IPS-15b (cell line): ENCODE measurements around the gene HPD.
"Not testable (repeated sequence)": the region's sequence is repeated elsewhere in the genome, so short reads cannot be mapped to it uniquely, and the experiment has no call there.

ENCODE experiments used
- H3K27me3 ChIP-seq: one replicate; pipeline ENCODE4 v1.6.1; 2013; ENCODE audit warnings: low read length; ENCODE audit not compliant: control insufficient read depth, insufficient read depth
- H3K36me3 ChIP-seq: one replicate; pipeline ENCODE4 v1.6.1; 2013; ENCODE audit warnings: low read length; ENCODE audit not compliant: control insufficient read depth, insufficient read depth
- H3K4me1 ChIP-seq: one replicate; pipeline ENCODE4 v1.6.1; 2013; ENCODE audit warnings: mild to moderate bottlenecking, low read length; ENCODE audit not compliant: control insufficient read depth, insufficient read depth
- H3K4me3 ChIP-seq: one replicate; pipeline ENCODE4 v1.5.1; 2013; ENCODE audit warnings: low read depth, low read length
- H3K9ac ChIP-seq: one replicate; pipeline ENCODE4 v1.6.1; 2013; ENCODE audit warnings: low read depth, mild to moderate bottlenecking, low read length
- H3K9me3 ChIP-seq: one replicate; pipeline ENCODE4 v1.6.1; 2013; ENCODE audit warnings: mild to moderate bottlenecking, low read length; ENCODE audit not compliant: control insufficient read depth, insufficient read depth

HPD gene

DNA sequence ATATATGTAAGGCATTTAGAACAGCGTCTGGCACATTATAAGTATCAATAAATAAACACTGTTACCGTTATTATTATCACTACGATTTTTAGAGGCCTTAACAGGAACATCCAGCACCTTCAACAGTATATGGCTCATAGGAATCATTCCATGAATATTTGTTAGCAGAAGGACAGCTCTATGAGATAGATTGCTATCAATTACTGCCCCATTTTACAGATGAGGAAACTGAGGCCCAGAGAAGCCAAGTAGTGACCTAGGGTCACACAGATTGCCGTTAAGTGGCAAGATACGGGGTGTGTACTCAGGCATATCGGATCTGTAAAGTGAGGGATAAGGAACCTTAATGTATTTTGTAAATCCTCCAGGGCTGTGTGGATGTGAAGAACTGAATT is 29.4 kb upstream of the HPD start:
- H3K27me3 ChIP-seq: no peaks in the 10 kb centered on the region
- H3K36me3 ChIP-seq: no peaks in the 10 kb centered on the region
- peak overlapping the region; percentile 81 for H3K4me3 ChIP-seq
- no peaks in the 10 kb centered on the region for H3K9me3 ChIP-seq
- no peak overlapping the region for H3K9ac ChIP-seq
- peaks cover 11% of the 10 kb centered on the region for H3K4me1 ChIP-seq

GRCh38 chr12:121885129-121885528 is 26.5 kb upstream of the HPD start:
- not testable (repeated sequence) for H3K4me3 ChIP-seq, H3K9me3 ChIP-seq, H3K36me3 ChIP-seq, H3K9ac ChIP-seq, H3K27me3 ChIP-seq
- peaks cover 11% of the 10 kb centered on the region for H3K4me1 ChIP-seq

DNA sequence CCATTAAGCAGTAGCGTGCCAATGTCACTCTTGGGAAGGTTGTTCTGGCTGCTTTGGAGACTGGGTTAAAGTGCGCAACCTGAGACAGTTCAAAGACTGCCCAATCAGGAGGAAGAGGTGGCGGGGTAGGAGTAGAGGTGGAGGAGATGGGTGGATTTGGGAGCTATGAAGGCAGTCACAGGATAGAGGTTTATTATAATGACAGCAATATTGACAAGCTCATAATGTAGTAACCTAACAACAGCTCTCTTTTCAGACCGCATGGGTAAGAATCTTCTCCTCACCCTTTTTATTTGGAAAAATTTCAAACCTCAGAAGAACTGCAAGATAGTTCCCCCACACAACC is 24.6 kb upstream of the HPD start:
- Histone ChIP-seq H3K4me3 (no peak overlapping the region), H3K27me3 (no peaks in the 10 kb centered on the region), H3K9me3 (no peaks in the 10 kb centered on the region), H3K9ac (no peak overlapping the region), H3K4me1 (peaks cover 6% of the 10 kb centered on the region), H3K36me3 (no peaks in the 10 kb centered on the region)

DNA sequence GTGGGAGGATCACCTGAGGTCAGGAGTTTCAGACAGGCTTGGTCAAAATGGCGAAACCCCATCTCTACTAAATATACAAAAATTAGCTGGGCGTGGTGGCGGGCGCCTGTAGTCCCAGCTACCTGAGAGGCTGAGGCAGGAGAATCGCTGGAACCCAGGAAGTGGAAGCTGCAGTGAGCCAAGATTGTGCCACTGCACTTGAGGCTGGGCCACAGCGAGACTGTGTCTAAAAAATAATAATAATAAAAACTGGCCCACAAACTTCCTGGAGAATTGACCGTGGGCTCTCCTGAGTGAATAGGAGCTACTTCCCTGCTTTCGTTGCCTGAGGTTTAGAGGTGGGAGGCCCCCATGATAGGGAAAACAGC is 17.4 kb upstream of the HPD start:
- H3K4me3 ChIP-seq, H3K36me3 ChIP-seq, H3K27me3 ChIP-seq, H3K9ac ChIP-seq, H3K9me3 ChIP-seq, H3K4me1 ChIP-seq: not testable (repeated sequence)

DNA sequence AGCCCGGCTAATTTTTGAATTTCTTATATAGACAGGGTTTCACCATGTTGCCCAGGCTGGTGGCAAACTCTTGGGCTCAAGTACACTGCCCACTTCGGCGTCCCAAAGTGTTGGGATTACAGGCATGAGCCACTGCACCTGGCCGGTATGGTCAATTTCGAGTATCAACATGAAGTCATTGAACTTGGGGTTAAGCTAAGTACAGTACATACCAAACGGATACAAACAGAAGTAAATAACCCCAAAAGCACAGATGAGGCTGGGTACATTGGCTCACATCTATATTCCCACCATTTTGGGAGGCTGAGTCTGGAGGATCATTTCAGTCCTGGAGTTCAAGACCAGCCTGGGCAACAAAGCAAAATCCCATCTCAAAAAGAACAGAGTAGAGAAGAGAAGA is 16.9 kb upstream of the HPD start:
- no peaks in the 10 kb centered on the region for H3K9me3 ChIP-seq
- no peaks in the 10 kb centered on the region for H3K36me3 ChIP-seq
- H3K4me1 ChIP-seq: no peaks in the 10 kb centered on the region
- no peak overlapping the region for H3K9ac ChIP-seq
- no peak overlapping the region for H3K4me3 ChIP-seq
- no peaks in the 10 kb centered on the region for H3K27me3 ChIP-seq

DNA sequence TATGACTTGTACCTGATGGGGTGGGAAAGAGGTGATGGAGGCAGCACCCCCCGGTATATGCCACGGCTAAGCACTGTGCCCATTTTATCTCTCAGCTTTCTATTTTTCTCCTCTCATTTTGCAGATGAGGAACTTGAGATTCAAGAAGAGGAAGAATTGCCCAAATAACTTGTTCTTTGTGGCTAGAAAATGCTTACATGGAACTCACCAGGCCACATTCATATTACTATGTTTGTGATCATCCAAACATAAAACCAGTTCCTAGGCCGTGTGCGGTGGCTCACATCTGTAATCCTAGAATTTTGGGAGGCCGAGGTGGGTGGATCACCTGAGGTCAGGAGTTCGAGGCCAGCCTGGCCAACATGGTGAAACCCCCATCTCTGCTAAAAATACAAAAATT is 15.4 kb upstream of the HPD start:
- H3K9me3 ChIP-seq: no peaks in the 10 kb centered on the region
- H3K4me1 ChIP-seq: no peaks in the 10 kb centered on the region
- no peaks in the 10 kb centered on the region for H3K36me3 ChIP-seq
- no peak overlapping the region for H3K4me3 ChIP-seq
- no peaks in the 10 kb centered on the region for H3K27me3 ChIP-seq
- no peak overlapping the region for H3K9ac ChIP-seq

DNA sequence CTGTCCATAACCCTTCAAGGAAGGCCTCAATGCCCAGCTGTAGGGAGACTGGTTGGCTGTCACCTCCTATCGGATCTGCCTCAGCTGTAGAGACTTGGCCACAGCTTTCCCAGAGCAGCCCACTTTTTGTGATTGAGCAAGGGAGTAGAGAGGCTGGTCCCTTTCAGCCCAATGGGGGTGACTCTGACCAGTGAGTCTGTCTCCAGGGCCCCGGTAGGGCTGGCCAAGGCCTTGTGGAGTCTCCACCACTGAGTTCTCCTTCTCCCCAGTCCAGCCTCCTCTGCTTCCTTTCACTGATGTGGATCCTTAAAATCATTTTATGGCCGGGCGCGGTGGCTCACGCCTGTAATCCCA is 14.5 kb upstream of the HPD start:
- Histone ChIP-seq H3K27me3 (no peaks in the 10 kb centered on the region), H3K4me3 (no peak overlapping the region), H3K9ac (no peak overlapping the region), H3K4me1 (no peaks in the 10 kb centered on the region), H3K36me3 (no peaks in the 10 kb centered on the region), H3K9me3 (no peaks in the 10 kb centered on the region)

DNA sequence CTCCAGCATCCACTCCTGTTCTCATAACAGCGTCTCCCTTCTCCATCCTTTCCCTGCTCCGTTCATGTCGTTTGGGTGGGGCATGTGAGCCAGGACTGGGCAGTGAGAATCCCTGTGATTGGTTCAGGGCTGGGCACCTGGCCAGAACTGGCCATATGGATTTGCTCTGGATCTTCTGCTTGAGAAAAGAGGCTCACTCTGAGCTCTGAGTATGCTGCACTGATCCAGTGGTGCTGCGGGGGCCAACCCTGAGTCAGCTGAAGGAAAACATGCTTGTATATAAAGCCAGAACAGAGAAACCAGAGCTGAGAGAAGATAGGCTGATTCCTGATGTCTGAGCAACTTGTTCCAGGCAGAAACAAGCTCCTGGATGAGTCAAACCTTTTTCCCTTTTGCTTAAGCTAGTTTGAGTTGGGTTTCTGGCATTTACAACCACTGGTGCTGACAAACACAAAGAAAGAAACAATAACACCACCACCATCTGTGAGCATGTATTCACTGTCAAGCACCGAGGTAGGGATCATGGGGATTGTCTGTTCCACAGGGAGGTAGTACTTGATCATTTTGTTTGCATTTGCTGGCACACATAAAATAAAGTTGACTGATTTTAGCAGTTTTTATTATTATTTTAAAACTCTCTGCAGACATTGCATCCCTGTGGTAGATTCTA is 14.0 kb upstream of the HPD start:
- H3K9ac ChIP-seq: no peak overlapping the region
- no peaks in the 10 kb centered on the region for H3K27me3 ChIP-seq
- H3K36me3 ChIP-seq: no peaks in the 10 kb centered on the region
- H3K9me3 ChIP-seq: no peaks in the 10 kb centered on the region
- H3K4me3 ChIP-seq: no peak overlapping the region
- H3K4me1 ChIP-seq: no peaks in the 10 kb centered on the region

- no peak overlapping the region for H3K9ac ChIP-seq
- no peaks in the 10 kb centered on the region for H3K4me1 ChIP-seq
- no peaks in the 10 kb centered on the region for H3K36me3 ChIP-seq
- H3K9me3 ChIP-seq: no peaks in the 10 kb centered on the region
- H3K4me3 ChIP-seq: no peak overlapping the region
- H3K27me3 ChIP-seq: no peaks in the 10 kb centered on the region
Observed at GRCh38 chr12:121871467-121871866, 12.8 kb upstream of the HPD start.

DNA sequence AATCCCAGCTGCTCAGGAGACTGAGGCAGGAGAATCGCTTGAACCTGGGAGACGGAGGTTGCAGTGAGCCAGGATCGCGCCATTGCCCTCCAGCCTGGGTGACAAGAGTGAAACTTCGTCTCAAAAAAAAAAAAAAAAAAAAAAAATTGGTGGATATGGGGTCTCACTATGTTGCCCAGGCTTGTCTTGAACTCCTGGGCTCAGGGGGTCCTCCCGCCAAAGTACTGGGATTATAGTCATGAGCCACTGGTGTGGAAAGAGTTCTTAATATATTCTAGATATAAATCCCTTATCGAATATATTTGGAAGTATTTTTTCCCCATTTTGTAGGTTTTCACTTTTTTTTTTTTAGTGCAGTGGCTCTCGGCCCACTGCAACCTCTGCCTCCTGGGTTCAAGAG is 10.6 kb upstream of the HPD start:
- not testable (repeated sequence) for H3K4me3 ChIP-seq, H3K9me3 ChIP-seq, H3K36me3 ChIP-seq, H3K4me1 ChIP-seq, H3K9ac ChIP-seq, H3K27me3 ChIP-seq

DNA sequence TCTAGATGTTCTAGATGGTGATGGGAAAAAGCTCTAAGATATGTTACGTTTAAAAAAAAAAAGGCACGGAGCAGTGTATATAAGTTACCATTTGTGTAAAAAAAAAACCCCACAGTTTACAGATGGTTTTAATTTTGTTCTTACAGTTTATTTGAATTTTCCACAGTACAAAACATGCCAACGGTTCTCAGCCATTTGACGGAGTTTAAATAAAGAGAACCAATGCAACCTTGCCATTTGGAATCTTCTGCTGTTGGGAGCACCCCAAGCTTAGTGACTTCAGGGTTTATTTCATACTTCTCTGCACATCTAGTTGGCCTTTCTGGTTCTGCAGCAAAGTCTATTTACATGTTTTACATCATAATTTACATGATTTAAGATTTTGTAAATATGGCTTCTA is 7.7 kb upstream of the HPD start:
- H3K9me3 ChIP-seq: no peaks in the 10 kb centered on the region
- H3K36me3 ChIP-seq: no peaks in the 10 kb centered on the region
- no peaks in the 10 kb centered on the region for H3K27me3 ChIP-seq
- H3K4me1 ChIP-seq: peaks cover 2% of the 10 kb centered on the region
- no peak overlapping the region for H3K9ac ChIP-seq
- no peak overlapping the region for H3K4me3 ChIP-seq

- no peaks in the 10 kb centered on the region for H3K27me3 ChIP-seq
- H3K9me3 ChIP-seq: no peaks in the 10 kb centered on the region
- no peak overlapping the region for H3K9ac ChIP-seq
- H3K4me1 ChIP-seq: peaks cover 11% of the 10 kb centered on the region
- H3K4me3 ChIP-seq: no peak overlapping the region
- no peaks in the 10 kb centered on the region for H3K36me3 ChIP-seq
Observed at GRCh38 chr12:121861636-121862254, 3.1 kb upstream of the HPD start.
